ENCODE measurements around the gene LOX. TPM values are rescaled to one million over a fixed set of nuclear protein-coding genes. Genes with fewer than 3 reads are reported as not detected.

Gene LOX
- total and polyA plus RNA-seq, 7 donors = 1.8 to 21.6 (median 7.6) TPM; not detected in 1

DNA sequence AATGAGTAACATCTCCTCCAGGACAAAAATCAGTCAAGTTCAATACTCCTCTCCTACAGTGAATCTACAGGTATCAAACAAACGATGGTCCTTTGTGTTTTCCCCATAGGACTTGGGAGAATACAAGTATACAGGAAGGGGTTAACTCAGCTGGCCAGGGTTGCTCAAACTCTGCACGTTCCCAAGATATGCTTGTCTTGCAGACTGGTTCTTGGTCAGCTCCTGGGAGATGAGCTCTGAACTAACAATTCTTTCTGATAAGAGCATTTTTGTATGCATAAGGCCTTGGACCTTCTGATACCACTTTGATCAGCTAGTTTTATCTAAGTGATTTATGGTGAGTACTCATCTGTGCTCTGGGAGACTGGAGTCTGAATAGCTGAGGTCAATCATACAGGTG is 42.1 kb downstream of the LOX start:
- Histone ChIP-seq H3K9me3 (no peaks in the 10 kb centered on the region), H3K27me3 (no peaks in the 10 kb centered on the region), H3K4me1 (no peaks in the 10 kb centered on the region), H3K4me3 (no peak overlapping the region), H3K36me3 (peaks cover 0 to 4% (median 0%) of the 10 kb centered on the region in 4 donors), H3K27ac (no peak overlapping the region)
- WGBS, 2 donors = 64 to 81% methylated on average over 2 of the region's 2 CpGs
- intact Hi-C loops (cut with DNase I) = no loop called here
- TF ChIP-seq POLR2A (IDR thresholded peaks at IDR 0.05) (no peak), POLR2AphosphoS5 (IDR thresholded peaks at IDR 0.05) (no peak), EP300 (IDR thresholded peaks at IDR 0.05) (no peak)
- no peak for DNase-seq

DNA sequence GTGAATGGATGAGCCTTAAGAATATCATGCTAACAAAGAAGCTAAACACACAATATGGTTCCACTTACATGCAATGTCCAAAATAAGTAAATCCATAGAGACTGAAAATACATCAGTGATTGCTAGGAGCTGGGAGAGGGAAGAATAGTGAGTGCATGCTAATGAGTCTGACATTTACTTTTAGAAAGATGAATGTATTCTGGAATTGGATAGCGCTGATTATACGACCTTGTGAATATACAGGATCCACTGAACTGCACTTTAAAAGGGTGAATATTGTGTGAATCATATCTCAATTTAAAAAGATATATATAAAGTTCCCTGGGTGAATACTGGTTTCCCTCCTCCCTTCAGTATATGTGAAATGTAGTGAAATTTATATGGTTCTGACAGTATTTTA is 46.2 kb downstream of the LOX start:
- Histone ChIP-seq H3K4me3 (no peak overlapping the region), H3K27me3 (no peaks in the 10 kb centered on the region), H3K9me3 (no peaks in the 10 kb centered on the region), H3K4me1 (no peaks in the 10 kb centered on the region), H3K27ac (no peak overlapping the region), H3K36me3 (peaks cover 0 to 31% (median 0%) of the 10 kb centered on the region in 4 donors)
- WGBS, 2 donors = 94 to 97% methylated on average over 2 of the region's 2 CpGs
- DNase-seq = no peak
- intact Hi-C loops (cut with DNase I) = no loop called here
- TF ChIP-seq EP300 (IDR thresholded peaks at IDR 0.05) (no peak), POLR2A (IDR thresholded peaks at IDR 0.05) (no peak), POLR2AphosphoS5 (IDR thresholded peaks at IDR 0.05) (no peak)
- TF ChIP-seq, protein P1, sequence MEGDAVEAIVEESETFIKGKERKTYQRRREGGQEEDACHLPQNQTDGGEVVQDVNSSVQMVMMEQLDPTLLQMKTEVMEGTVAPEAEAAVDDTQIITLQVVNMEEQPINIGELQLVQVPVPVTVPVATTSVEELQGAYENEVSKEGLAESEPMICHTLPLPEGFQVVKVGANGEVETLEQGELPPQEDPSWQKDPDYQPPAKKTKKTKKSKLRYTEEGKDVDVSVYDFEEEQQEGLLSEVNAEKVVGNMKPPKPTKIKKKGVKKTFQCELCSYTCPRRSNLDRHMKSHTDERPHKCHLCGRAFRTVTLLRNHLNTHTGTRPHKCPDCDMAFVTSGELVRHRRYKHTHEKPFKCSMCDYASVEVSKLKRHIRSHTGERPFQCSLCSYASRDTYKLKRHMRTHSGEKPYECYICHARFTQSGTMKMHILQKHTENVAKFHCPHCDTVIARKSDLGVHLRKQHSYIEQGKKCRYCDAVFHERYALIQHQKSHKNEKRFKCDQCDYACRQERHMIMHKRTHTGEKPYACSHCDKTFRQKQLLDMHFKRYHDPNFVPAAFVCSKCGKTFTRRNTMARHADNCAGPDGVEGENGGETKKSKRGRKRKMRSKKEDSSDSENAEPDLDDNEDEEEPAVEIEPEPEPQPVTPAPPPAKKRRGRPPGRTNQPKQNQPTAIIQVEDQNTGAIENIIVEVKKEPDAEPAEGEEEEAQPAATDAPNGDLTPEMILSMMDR (IDR thresholded peaks at IDR 0.05) = no peak

DNA sequence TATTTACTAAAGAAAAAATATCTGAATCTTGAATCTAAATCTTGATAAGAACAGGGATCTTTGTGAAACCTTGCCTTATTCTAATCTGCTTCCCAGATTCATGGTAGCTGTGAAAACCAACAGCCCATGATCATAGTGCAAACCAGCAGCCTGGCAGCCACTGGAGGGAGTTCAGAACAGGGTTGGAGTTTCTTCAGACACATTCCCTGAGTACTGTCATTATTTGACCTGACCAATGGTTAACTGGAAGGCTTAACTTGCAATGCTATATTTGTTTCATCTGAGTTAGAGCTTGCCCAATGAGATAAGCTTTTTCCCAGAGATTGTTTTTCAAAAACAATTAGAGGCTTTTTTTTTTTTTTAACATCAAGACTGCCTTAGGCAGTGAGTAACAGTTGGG is 47.8 kb downstream of the LOX start:
- no peaks in the 10 kb centered on the region for H3K9me3 ChIP-seq
- H3K27me3 ChIP-seq = no peaks in the 10 kb centered on the region
- H3K4me3 ChIP-seq = no peak overlapping the region
- no peaks in the 10 kb centered on the region for H3K4me1 ChIP-seq
- no peak for DNase-seq
- H3K27ac ChIP-seq = no peak overlapping the region
- intact Hi-C loops (cut with DNase I) = no loop called here
- TF ChIP-seq, protein P1 (IDR thresholded peaks at IDR 0.05) = no peak
- TF ChIP-seq POLR2A (IDR thresholded peaks at IDR 0.05) = no peak
- H3K36me3 ChIP-seq = peaks cover 0 to 33% (median 0%) of the 10 kb centered on the region in 4 donors

DNA sequence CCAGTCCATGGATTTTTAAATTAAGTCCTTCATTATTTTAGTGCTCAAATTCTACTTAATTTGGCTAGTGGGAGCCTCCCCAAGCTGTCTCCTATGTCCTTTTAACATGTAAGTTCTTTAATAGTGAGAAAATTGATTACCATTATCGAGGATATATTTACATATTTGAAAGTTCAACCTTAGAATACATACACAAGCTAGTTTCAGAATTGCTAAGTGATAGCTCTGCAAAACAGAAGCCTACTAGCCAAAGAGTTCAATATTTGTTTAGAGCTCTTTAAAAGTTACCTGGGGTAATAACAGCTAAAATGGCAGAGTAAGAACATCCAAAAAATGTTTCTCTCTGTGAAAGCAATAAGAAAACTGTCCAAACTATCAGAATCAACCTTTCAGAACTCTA is 48.2 kb downstream of the LOX start:
- WGBS, 2 donors = 86 to 91% methylated on average over 1 of the region's 1 CpG

DNA sequence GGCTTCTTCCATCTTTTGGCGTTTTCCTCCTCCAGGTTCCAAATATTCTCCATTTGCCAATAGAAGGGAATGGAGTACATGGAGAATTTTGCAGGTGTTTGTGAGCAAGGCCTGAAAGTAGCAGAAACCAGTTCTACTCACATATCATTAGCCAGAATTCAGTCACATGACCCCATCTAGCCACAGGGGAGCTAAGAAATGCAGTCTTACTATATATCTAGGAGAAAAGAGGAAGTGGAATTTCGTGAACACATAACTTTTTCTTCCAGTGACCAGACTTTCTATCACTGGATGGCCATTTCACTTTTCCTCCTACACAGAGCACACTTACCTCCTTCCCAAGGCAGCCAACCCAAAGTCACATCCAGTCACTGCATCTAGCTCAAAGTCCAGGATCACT is 55.1 kb downstream of the LOX start:
- H3K9me3 ChIP-seq = no peaks in the 10 kb centered on the region
- H3K27me3 ChIP-seq = no peaks in the 10 kb centered on the region
- intact Hi-C loops (cut with DNase I) = no loop called here
- H3K36me3 ChIP-seq = peaks cover 0 to 58% (median 4%) of the 10 kb centered on the region in 4 donors
- no peak overlapping the region for H3K27ac ChIP-seq
- TF ChIP-seq POLR2AphosphoS5 (IDR thresholded peaks at IDR 0.05) (no peak), EP300 (IDR thresholded peaks at IDR 0.05) (no peak), POLR2A (IDR thresholded peaks at IDR 0.05) (no peak)
- TF ChIP-seq, protein P1 (IDR thresholded peaks at IDR 0.05) = no peak
- DNase-seq = no peak
- WGBS, 2 donors = 94 to 96% methylated on average over 2 of the region's 2 CpGs
- no peak overlapping the region for H3K4me3 ChIP-seq
- no peaks in the 10 kb centered on the region for H3K4me1 ChIP-seq

More for the DNA sequence above, 48.2 kb downstream of the LOX start:
- no peak overlapping the region for H3K4me3 ChIP-seq
- no peaks in the 10 kb centered on the region for H3K27me3 ChIP-seq
- no peaks in the 10 kb centered on the region for H3K4me1 ChIP-seq
- no peaks in the 10 kb centered on the region for H3K9me3 ChIP-seq
- H3K27ac ChIP-seq = no peak overlapping the region
- intact Hi-C loops (cut with DNase I) = no loop called here
- DNase-seq = no peak
- TF ChIP-seq, protein P1 (IDR thresholded peaks at IDR 0.05) = no peak
- TF ChIP-seq POLR2AphosphoS5 (IDR thresholded peaks at IDR 0.05) (no peak), POLR2A (IDR thresholded peaks at IDR 0.05) (no peak), EP300 (IDR thresholded peaks at IDR 0.05) (no peak)
- H3K36me3 ChIP-seq = peaks cover 0 to 33% (median 0%) of the 10 kb centered on the region in 4 donors
